ELF-1 (cell line): ENCODE measurements around the gene SLU7.

Experiments
- DNase-seq: peaks from one replicate; pipeline ENCODE4 v3.0.0-alpha.2; 2016; ENCODE audit warnings: low read depth, low spot score

Gene SLU7

DNA sequence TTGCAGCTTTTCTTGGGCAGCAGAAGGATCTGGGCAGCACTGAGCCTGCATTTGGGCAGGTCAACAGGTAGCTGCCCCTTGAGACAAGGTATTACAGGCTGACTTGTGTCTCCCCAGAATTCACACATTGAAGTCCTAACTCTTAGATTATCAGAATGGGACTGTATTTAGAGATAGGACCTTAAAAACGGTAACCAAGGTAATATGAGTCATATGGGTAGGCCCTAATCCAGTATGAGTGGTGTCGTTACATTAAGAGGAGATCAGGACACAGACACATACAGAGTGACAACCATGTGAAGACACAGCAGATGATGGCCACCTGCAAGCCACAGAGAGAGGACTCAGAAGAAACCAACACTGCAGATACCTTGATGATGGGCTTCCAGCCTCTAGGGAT lies 51.6 kb downstream of the SLU7 start:
- no peak for DNase-seq

DNA sequence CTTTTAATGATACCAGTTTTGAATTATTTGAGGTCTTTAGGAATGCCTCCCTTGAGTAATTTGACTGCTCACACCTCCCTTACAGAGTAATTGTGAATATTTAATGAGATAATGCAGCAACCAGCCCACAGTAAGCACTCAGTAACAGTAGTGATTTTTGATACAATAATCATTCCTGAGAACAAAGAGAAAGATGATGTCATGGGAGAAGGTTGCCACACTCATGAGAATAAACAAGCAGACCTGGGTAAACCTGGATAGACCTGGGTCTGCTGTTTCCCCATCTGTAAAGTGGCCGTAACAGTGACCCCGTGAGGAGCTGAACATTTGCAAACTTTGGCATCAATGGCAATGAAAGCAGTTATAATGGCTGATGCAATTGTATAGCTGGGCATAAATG lies 52.7 kb downstream of the SLU7 start:
- no peak for DNase-seq

GRCh38 chr5:160363660-160364395 lies 55.1 kb downstream of the SLU7 start:
- DNase-seq: no peak

DNA sequence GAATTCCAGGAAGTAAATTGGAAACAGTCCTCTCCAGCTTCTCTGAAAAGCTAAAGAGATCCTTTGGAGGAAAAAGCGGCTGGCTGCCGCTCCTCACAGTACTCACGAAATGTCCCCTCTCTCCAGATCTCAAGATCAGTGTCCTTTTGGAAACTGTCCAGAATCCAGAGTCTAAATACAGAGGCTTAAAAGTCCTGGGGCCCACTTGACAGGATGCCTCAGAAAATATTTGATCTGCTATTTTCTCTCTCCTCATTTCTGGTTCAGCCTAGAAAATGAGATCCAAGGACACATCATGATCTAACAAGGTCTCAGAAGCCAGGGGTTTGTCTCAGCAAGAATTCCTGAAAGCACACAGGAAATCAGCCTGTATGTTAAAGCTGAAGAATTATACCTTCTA lies 55.7 kb downstream of the SLU7 start:
- no peak for DNase-seq

- DNase-seq: no peak
Measured at GRCh38 chr5:160361624-160362228, 57.2 kb downstream of the SLU7 start.

DNA sequence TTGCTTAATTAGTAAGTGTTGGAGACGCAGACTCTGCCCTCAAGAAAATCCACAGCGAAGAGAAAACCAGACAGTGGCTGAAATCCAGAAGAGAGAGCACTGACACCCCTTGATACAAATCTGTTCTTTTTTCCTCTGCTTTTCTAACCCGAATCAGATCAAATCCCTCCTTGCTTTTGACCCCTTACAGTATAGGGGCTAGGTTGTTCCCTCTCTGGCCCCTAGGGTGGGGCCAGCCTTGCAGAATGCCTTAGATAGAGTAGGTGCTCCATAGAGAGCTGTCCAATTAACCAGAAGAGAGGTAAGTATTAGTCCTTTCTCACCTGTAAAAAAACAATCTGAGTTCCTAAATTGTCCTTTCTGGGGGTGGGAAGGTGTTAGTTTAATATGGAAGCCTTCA lies 58.6 kb downstream of the SLU7 start:
- DNase-seq: peak; percentile 46

DNA sequence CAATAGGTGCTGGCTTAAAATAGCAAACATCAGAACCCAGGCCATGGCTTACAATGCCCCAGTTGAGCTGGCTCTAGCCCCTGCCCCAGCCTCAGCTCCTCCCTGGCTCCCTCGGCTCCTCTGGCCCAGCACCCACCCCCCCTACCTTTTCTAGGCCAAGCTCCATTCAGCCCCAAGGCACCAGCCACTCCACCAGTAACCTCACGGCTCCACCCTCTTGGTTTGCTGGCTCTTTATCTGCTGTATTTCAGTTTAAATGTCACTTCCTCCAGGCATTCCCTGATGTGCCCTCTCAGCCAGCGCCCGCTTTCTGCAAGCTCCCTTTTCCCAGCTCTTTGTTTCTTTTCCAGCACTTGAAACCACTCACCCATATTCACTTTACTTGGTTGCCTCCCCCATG lies 59.1 kb downstream of the SLU7 start:
- DNase-seq: peak; percentile 79

DNA sequence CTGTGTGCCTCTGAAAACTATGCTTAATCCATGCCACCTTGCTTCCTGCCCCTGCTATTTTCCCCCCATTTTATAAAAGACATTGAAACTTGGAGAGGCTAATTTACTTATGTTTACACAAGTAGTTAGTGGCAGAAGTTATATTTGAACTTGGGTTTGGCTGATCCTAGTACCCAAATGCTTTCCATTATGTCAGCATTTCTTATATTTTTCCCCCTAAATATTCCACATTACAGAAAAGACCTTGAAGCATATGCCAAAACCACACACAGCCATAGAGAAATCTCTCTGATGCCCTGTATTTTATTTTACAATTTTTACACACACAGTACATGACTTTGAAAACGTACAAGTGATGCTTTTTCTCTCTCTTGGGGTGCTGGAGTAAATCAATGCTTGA lies 59.6 kb downstream of the SLU7 start:
- no peak for DNase-seq

DNA sequence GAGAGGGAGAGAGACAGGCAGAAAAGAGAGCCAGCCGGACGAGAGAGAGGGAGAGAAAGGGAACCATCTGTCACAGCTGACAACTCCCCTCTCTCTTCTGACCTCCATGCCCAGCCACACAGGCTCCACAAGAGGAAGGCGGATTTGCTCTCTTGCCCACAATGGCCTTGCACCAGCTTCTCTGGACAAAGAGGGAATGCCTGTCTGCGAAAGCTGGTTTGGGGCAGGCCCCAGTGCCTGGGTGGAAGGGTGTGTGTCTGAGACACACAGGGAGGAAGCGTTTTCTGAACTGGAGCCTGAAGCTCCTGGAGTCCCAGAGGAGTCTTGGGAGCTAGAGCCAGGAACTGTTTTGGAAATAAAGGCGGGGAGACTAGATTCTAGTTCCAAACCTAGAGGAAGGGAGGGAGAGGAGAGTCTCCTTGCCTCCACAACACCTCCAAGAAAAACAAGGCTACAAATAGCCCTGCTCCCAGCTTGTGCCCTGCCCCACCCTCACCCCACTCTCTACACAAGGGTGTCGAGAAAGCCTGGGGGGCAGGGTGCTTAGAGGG lies 60.9 kb downstream of the SLU7 start:
- DNase-seq: no peak

- DNase-seq: no peak
Measured at GRCh38 chr5:160357394-160357793, 61.5 kb downstream of the SLU7 start.

DNA sequence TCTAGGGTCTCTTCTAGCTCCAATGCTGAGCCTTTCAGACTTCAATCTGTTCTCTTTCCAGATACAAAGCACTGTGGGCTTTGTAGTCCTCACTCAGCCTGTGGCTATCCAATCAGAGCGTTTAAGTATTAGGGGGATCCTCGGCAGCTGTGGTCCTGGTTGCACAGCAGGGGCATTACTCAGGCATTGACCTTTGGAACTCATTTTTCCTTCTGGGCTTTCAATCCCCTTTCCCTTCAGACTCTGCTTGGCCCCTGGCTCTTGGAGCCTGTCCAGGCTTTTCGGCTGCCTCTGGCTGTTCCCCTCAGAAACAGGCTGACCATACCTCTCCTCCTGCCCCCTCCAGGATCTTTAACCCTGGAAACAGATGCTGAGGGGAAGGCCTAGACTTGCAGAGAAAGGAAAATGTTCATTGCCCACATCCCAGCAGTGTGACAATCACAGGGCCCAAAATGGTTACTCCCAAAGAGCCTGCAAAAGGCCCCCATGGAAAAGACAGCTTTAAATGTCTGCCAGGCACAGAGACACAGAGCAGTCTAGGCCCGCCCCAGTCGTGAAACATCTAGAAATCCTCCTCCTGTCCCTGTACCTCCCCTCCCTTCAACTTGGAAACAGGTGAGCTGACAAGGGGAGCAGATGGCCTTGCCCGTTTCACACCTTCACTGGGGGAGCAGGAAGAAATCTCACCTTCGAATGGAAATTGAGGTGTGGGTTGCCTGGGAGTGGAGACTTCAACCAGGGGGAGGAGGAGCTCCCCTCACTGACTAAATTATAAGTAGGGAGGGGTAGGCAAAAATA lies 62.1 kb downstream of the SLU7 start:
- no peak for DNase-seq

GRCh38 chr5:160354666-160355065 lies 64.2 kb downstream of the SLU7 start:
- no peak for DNase-seq

GRCh38 chr5:160353379-160353778 lies 65.5 kb downstream of the SLU7 start:
- DNase-seq: no peak

DNA sequence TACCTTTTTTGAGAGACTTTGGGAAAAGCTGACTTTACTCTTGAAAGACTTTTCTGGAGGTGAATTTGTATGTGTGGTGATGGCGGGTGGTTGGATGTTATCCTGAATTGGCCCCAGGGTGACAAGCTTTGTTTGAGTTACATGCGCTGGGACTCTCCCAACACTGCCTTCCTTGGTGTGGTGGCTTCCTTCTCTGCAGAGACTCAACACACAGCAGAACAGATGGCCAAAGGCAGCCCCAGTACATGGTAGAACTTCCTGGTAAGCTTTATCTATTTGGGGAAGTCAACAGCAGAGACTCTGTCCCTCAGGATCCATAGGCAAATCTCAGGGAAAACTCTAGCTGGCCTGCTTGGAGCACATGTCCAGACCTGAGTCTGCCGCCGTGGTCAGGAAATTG lies 66.6 kb downstream of the SLU7 start:
- DNase-seq: no peak
